Gastrocnemius medialis (tissue), 4 donors: ENCODE data around the gene KCND3.

ENCODE experiments used
- CTCF ChIP-seq, 5 experiments: fragments of 450-650 bp in 3 of 5; fragments of 200-600 bp in 2 of 5; sonication (generic) in 2 of 5; IDR thresholded peaks in 4 of 5; conservative IDR thresholded peaks in 1 of 5; 1 replicate in 4 of 5; 2 replicates in 1 of 5; pipeline ENCODE4 v1.5.1; 2016 to 2019; ENCODE audit warnings: antibody characterized with exemption in 5 of 5, mild to moderate bottlenecking in 3 of 5, moderate library complexity in 3 of 5
- POLR2A ChIP-seq, 2 donors: fragments of 450-650 bp; IDR thresholded peaks; one replicate each; pipeline ENCODE4 v1.6.1; 2017; ENCODE audit warnings: antibody characterized with exemption in 2 of 2, mild to moderate bottlenecking in 2 of 2, moderate library complexity in 2 of 2

DNA sequence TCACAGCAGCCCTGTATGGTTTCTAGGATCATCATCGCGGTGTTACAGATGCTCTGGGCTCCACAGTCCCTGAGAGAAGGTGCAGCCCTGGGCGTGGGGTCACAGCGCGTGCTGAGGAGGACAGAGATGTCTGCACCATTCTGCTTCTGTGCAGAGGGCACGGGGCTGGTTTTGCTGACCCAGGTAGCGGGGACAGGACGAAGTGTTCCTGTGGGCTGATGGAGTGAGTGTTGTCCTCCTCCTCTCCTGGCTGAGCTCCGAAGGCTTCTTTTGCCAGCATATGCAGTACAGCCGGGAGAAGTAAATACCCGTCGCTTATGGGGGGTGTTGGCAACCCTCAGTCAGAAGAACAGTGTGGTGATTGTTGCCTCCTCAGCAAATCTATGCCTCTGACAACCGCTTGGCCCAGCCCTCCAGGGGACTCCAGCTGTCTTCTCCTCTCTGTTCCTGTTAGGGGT is 132.2 kb downstream of the KCND3 start:
- TF ChIP-seq CTCF (IDR thresholded peaks at IDR 0.05 in 4 of 5, conservative IDR thresholded peaks at IDR 0.05 in 1 of 5) (no peak), POLR2A (IDR thresholded peaks at IDR 0.05) (no peak)
